ENCODE results near the gene CREBL2.
"Not testable (repeated sequence)": the region's sequence is repeated elsewhere in the genome, so short reads cannot be mapped to it uniquely, and the experiment has no call there.

CREBL2 gene, protein sequence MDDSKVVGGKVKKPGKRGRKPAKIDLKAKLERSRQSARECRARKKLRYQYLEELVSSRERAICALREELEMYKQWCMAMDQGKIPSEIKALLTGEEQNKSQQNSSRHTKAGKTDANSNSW
- total RNA-seq = 75.3 to 146 (median 103) reads per million in 18 experiments

DNA sequence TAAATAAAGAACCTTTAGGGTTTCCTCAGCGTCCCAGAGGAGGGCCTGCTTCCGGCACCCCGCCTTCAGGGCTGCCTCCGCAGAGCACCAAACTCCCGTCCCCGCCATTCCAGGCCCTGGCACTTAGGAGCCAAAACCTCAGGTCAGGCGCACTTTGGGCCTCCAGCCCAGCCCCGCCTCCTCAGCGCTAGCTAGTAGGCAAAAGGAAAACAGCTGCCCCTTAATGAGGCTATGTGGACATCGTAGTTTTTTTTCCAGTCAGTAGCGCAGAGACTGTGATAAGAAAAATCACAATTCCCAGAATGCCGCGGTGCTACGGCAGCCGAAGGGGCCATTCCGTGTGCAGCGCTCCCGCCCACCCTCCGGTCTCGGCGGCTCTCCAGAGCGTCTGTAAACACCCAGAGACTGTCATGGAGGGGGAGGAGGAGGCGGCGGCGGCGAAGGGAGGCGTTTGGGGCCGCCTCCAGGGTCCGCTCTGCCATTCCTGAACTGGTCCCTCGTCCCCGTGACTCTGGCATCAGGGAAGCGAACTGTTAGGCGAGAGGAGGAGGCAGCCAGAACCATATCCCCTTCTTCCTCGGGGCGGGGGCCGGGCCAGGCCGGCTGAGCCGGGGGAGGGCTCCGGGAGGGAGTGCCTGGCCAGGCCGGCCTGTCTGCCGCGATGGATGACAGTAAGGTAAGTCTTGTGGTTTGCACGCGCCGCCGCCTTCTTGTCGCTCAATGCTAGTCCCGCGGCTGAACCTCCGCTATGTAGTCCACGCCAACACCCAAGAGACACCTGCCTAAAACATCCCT lies at the start of gene CREBL2:
CREBL2 (plus strand) TSS at position 365 of the 795 bp plus-strand sequence; CDS start at position 662, 297 bp downstream.
- DNase-seq = peak; percentile 95

DNA sequence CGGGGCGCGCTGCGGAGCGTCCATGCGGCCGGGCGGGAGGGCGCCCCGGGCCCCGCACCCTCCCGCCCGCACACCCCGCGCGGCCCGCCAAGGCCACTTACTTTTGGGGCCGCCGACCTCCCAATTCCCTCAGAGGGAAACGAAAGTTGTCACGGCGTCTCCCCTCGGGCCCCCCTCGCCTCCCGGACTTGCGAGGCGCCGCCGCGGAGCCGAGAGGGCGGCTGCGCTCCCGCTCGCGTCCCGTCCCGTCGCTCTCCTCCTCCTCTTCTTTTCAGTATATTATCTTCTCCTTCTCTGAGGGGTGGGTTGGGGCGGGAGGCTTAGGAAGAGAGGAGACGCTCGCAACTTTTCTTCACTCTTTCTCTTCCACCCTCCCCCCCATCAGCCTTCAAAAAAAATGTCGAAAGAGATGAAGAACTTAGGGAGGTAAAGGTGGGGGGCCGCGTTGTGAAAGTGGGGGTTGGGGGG lies 49.6 kb upstream of the CREBL2 start:
- peak in 1 of 2 donors; percentile 12 for DNase-seq

DNA sequence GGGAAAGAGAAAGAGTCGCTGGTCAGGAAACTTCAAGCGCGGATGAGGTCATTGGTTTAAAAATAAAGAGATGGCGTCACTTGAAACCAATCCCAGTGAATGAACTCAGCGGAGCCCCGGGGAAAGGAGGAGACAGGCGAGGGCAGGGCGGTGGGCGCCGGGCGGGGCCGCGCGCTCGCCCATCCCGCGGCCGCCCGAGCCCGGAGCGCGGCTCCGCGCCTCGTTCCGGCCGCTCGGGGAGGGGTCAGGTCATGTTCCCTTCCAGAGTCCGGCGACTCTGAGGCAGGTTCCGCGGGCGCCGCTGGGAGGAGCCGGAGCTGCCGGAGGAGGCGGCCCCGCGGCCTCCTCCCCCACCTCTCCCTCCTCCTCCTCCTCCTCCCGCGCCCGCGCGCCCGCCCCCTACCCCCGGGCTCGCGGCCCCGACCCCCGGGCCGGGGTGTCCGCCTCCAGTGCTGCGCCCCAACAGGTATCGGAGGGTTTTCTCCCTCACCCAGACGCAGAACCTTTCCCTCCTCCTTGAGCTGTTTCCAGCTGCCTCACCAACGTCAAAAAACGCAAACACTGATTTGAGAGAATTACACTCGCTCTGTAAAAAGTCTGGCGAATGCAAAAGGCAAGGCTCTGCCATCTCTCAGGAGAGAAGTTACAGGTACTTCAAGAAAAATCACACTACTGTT lies 49.0 kb upstream of the CREBL2 start, which contains the start of gene DUSP16:
DUSP16 (minus strand) TSS at position 279 of the 677 bp plus-strand sequence. CDS start 41,765 bp downstream, outside the sequence.
- peak; percentile 80 to 85 for DNase-seq

DNA sequence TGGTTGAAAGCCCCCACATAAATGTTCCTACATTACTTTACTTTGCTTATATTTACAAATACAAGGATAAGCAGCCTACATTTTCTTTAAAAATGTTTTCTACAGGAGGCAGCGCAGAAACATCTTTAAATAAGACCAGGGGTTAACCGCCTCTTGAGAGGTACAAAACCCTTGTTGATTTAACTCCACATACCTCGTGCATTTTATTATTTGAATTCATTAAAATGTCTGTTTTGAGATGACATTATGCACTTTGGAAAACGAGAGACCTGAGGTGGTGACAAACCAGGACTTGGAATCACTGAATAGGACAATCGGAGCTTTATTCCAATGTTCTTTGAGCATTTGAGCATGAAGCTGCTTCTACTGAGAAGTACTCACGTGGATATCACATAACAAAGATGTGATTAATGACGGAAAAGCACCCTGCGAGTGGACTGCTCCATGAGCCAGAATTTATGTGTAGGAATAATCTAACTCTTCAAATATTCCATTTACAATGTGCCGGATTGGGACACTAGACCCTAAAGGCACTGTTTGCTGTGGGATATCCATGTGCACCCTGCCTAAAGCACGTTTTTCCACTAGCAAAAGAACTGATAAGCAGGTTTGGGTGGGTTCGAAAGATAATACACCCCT lies 48.3 kb upstream of the CREBL2 start:
- DNase-seq = no peak

DNA sequence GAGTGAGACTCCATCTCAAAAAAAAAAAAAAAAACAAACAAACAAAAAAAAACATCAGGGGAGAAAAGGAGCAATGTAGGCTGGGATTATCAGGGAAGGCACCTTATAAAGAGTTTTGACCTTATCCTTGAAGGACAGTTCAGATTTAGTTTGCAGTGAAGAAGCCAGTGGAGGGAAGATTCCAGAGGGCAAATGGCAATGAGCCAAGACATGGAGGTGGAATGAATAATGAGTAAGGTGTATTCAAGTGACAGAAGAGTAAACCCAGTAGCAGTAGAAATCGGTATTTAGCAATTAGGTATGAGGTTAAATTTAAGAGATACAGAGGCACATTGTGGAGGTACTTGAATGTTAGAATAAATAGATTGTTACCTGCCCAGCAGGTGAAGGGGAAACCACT lies 46.8 kb upstream of the CREBL2 start:
- no peak for DNase-seq

DNA sequence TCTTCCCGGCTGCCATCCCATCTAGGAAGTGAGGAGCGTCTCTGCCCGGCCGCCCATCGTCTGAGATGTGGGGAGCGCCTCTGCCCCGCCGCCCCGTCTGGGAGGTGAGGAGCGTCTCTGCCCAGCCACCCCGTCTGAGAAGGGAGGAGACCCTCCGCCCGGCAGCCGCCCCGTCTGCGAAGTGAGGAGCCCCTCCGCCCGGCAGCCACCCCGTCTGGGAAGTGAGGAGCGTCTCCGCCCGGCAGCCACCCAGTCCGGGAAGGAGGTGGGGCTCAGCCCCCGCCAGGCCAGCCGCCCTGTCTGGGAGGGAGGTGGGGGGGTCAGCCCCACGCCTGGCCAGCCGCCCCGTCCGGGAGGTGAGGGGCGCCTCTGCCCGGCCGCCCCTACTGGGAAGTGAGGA lies 45.7 kb upstream of the CREBL2 start:
- not testable (repeated sequence) for DNase-seq

DNA sequence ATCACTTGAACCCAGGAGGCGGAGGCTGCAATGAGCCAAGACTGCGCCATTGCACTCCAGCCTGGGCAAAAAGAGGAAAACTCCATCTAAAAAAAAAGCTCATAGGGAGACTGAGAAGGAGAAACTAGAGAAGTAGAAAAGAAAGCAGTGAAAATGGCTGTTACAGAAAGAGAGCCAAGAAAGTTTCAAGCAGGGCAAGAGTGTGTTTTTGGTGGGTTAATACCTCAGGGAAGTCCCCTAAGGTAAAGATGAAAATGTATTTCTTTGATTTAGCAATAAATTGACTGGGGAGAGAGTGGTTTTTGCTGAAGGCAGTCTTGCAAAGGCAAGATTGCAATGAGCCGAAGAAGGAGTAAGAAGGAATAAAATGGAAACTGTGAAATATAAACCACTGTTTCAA lies 39.0 kb upstream of the CREBL2 start:
- DNase-seq = no peak

DNA sequence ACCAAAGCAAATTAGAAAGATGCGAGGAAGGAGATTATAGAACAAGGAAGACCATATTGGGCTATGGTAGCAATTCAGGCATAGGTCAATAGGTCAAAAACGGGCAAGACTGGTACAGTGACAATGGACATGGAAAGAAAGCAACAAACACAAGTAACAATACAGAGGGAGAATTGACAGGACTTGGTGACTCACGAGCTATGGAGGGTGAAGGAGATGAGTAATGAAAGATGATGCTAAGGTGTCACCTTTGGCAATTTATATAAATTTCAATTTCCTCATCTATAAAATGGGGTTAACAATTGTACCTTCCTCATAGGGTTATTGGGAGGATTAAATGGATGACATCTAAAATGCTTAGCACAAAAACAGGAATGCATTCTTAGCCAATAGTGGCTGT lies 33.9 kb upstream of the CREBL2 start:
- no peak for DNase-seq

DNA sequence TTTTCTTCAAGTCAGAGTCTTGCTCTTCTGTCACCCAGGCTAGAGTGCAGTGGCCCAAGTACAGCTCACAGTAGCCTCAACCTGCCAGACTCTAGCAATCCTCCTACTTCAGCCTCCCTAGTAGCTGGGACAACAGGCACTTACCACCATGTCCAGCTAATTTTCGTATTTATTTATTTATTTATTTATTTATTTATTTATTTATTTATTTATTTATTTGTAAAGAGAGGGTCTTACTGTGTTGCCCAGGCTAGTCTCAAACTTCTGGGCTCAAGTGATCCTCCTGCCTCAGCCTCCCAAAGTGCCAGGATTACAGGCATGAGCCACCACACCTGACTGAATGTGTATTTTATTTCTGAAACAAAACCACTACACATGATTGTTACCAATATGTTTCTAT lies 31.0 kb upstream of the CREBL2 start:
- not testable (repeated sequence) for DNase-seq

DNA sequence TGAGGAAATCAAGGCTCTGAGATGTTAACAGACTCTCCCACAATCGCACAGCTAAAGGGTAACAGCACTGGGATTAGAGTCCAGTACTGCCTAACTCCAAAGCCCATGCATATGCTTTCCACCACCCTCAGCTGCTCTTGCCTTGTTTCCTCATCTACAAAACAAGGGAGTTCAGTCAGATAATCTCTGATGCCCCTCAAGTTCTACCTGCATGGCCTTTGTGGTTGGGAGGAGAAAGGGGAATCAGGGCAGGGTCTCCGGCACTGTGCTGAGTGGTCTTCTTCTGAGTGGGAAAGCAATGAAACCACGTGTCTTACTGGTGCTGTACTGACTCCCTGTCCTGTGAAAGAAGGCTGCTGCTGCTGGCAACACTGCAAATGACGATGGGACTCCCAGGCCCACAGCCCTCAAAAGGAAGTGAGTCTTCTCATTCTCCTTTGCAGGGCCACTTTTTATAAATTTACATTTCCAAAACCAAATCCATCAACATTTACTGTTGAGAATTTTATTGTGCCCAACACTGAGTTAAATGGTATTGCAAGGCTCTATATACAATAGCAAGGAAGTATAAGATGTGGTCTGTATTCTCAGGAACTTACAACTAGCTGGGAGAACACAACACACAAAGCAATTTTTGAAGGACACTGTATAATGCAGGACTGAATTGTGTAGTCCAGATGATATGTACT lies 29.3 kb upstream of the CREBL2 start:
- DNase-seq = no peak

DNA sequence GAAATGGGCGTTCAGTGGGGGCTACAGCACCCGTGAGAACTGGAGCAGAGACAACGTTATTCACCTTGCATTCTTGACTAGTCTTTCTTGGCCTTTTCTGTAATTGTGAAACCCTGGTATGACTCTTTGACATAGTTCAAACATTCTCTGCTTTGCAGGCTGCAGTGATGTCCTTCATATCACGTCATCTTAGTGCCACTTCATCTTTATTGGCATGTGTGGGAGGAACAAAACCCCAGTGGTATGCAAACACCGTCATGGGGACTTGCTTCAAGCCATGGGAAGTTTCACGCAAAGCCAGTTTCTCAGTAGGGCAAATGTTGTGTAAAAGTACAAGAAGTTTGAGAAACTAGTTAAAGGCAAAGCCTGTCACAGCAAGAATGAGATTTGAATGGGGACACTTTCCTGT lies 28.8 kb upstream of the CREBL2 start:
- DNase-seq = peak; percentile 87 to 88

DNA sequence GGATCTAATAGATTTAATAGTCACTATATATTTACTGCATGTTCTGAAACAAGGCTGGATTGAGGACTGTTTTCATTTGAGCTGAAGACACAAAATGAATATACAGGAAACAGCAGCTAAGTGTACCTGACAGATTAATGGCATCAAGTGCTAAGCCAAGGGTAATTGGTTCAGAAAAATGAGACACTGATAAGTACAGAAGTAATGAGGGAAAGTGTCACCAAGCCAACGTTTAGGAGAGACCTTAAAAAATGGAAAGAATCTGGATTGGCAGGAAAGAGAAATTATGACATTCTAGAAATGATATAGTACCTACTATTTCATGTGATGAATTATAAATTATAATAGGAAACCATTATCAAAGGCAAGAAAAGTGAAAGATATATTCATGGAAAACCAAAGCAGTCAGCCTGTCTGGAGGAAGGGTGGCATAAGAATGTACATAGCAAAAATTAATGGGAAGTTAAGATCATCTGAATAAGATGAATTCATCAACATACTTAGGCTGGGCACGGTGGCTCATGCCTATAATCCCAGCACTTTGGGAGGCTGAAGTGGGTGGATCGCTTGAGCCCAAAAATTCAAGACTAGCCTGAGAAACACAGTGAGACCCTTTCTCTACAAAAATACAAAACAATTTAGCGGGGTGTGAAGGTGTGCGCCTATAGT lies 28.0 kb upstream of the CREBL2 start:
- DNase-seq = no peak

DNA sequence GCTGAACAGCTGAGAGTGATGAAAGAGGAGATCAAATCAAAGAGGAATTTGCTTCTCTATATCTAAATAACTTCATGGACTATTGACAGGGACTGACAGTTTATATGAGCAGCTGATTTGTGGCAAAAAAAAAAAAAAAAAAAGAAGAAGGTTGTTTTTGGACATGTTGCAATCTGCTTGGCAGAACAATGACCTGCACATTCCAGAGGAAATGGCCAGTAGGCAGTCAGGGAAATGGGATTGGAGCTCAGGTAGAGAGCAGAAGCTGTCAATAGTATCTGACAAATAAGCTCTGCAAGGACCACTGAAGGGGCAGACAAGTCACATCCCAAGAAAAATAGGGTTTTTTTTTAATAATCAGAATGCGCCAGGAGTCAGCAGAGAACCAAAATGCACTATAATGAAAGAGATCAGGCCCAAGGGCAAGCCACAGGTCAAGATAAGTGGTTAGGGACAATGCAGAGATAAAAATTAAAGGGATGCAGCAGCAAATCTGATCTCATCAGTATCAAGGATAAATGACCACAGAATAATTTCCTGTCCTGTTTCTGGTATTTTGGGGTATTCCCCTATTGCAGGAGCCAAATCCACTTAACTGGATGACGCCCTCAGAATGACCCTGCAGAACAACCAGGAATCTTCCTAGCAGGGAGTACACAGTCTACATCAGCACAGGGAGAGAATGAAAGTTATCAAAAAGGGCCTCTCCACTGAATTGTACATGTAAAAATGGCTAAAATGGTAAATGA lies 26.4 kb upstream of the CREBL2 start:
- DNase-seq = no peak

DNA sequence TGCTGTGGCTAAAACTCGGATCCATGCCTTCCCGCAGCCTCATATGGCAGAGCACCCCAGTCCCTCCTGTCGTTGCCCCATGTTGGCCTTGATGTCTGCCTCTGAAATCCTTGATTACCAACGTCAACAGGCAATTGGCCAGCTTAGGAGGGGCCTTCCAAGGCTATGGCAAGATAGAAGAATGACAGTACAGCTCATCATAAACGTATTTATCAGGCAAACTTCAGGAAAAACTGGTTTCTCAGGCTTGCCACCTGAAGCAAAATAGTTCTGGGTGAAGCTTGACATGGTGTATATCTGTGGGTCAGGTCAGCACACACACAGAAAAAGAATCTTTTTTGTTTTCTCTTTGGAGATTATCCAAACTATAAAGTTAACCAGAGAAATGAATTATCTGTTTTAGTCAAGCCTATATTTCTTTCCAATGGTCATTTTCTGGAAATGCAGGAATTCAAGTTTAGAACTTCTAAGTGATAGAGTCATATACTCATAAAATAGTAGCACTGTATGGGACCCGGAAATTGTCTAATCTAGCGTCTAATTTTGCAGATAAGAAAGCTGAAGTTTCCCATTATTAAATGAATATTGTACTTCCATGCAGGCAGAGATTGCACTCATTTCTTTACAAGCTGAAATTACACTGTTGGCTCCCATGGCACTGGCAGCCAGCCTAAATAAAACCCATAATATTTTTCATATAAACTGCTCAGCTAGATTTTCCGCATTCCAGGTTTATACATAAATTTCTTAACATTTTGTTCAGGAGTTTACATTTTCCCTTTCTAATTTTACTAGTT lies 24.6 kb upstream of the CREBL2 start:
- no peak for DNase-seq

DNA sequence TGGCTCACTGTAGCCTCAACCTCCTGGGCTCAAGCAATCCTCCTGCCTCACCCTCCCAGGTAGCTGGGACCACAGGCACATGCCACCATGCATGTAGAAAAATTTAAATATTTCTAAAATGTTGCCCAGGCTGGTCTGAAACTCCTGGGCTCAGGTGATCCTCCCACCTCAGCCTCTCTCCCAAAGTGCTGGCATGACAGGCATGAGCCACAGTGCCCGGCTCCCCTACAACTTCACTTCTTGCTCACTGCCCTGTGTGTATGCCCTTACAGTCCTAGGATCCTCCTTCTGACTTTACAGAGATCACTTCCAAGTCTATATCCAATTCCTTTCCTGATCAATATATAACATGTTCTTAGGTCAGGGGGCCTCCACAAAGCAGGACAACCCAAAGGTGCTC lies 23.8 kb upstream of the CREBL2 start:
- DNase-seq = no peak

DNA sequence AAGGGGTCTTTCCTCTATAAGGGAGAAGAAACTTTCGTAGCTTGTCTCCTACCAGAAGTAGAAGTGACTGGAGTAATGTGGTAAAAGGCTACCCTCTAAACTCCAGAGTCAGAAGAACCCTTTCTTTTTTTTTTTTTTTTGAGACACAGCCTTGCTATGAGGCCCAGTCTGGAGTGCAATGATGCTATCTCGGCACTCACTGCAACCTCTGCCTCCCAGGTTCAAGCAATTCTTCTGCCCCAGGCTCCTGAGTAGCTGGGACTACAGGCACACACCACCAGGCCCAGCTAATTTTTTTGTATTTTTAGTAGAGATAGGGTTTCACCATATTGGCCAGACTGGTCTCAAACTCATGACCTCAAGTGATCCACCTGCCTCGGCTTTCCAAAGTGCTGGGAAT lies 23.2 kb upstream of the CREBL2 start:
- DNase-seq = not testable (repeated sequence)

DNA sequence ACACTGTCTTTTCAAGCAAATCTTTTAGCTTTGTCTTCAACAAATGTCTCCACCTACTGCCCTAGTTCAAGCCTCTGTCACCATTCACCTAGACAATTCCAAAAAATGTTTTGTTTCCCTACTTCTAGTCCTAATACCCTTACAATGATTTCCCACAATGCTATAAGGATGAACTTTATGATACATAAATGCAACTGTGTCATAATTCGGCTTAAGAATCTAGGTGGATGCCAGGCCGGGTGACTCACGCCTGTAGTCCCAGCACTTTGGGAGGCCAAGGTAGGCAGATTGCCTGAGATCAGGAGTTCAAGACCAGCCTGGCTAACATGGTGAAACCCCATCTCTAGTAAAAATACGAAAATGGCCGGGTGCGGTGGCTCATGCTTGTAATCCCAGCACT lies 20.7 kb upstream of the CREBL2 start:
- no peak for DNase-seq

DNA sequence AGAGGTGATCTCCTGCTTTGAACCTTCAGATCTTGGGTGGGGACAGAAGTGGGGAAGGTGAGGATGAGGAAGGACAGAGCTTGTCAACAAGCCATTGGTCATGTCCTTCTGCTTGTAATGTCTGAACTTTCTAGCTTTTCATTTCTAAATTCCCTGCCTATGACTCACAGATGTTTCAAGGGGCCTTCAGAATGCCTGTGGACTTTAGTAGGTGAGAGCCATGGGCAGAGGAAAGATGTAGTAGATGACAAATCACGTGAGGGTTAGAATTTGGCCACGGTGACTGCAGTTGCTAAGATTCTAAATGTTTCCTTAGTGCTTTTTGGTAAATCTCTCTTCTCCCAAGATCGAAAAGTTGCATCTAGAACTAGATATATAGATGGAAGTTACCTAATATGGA lies 18.7 kb upstream of the CREBL2 start:
- DNase-seq = no peak

DNA sequence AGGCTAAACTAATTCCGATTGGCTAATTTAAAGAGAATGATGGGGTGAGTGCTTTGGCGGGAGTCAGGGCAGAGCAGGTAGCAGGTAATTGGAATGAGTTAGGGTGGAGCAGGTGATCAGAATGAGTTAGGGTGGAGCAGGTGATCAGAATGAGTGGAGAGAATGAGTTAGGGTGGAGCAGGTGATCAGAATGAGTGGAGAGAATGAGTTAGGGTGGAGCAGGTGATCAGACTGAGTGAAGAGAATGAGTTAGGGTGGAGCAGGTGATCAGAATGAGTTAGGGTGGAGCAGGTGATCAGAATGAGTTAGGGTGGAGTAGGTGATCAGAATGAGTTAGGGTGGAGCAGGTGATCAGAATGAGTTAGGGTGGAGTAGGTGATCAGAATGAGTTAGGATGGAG lies 15.7 kb upstream of the CREBL2 start:
- not testable (repeated sequence) for DNase-seq

DNA sequence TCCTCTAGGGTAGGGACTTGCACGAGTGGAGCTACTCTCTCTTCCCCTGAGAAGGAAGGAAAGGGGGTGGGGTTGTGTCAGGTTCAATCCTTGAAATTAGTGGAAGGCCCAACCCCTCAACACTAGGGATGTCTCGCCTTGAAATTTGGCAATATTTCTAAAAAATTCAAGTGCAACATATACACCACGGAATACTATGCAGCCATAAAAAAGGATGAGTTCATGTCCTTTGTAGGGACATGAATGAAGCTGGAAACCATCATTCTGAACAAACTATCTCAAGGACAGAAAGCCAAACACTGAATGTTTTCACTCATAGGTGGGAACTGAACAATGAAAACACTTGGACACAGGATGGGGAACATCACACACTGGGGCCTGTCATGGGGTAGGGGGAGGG lies 15.1 kb upstream of the CREBL2 start:
- DNase-seq = not testable (repeated sequence)

All from inflammatory macrophage (primary cell).